Measurements from ENCODE around the gene MLLT3. TPM values are rescaled to one million over a fixed set of nuclear protein-coding genes. Genes with fewer than 3 reads are reported as not detected.

The MLLT3 gene
- total and polyA plus RNA-seq, 2 donors (not counting 3 experiments of a cell fraction or from before 2014, with no cell fraction given): 6.1 to 10.0 TPM

DNA sequence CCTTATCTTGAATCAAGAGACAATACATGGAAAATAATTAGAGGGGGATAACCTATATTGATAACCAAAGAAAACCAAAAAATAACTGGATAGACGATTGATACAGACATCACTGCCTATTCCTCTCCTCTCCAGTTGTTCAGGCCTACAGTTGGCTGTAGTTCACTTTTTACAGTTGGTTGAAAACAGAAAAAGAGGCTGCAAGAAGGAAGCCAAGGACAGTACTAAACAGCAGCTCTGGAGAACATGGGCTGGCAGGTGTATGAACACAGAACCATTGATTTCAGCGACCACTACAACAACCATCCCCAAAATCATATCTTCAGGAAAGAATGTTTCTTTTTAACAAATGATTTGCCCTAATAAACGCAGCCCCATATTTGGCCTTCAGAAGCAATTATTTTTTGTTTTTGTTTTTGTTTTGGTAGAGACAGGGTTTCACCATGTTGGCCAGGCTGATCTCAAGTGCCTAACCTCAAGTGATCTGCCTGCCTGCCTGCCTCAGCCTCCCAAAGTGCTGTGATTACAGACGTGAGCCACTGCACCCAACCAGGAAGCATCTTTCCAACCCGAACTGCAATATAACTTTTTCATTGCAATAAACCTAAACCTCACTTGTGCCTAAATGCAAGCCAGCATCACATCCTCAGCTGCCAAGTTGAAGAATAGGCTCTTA lies 64.3 kb downstream of the MLLT3 start:
- H3K9ac ChIP-seq (replicated peaks; ENCODE audit: extremely low read depth, insufficient read depth, low read length): no peak overlapping the region
- no peak overlapping the region for H3K4me3 ChIP-seq (replicated peaks in 1 of 3; ENCODE audit: insufficient read depth in 1 of 3, low read depth in 1 of 3, low read length in 3 of 3)
- no peak for FAIRE-seq
- H3K4me2 ChIP-seq (ENCODE audit: insufficient read depth, low read length): no peak overlapping the region
- no peaks in the 10 kb centered on the region for H3K9me1 ChIP-seq (replicated peaks; ENCODE audit: control insufficient read depth, extremely low read depth, insufficient read depth, low read length)
- no peak overlapping the region for H3K27ac ChIP-seq (ENCODE audit: insufficient read depth, low read depth, low read length)
- H3K4me1 ChIP-seq (ENCODE audit: control insufficient read depth, extremely low read depth, insufficient read depth, low read length): peaks cover 10% of the 10 kb centered on the region
- ChIA-PET POLR2A (no interaction called here), CTCF (interaction anchor here (0.9 to 1.5 kb wide), 3 partner anchors 9 to 21 kb away, joined by 3 to 4 read pairs (median 3); no protein-coding TSS in a partner anchor)
- H4K20me1 ChIP-seq (replicated peaks; ENCODE audit: control insufficient read depth, extremely low read depth, insufficient read depth, low read length): no peaks in the 10 kb centered on the region
- TF ChIP-seq, protein P1, sequence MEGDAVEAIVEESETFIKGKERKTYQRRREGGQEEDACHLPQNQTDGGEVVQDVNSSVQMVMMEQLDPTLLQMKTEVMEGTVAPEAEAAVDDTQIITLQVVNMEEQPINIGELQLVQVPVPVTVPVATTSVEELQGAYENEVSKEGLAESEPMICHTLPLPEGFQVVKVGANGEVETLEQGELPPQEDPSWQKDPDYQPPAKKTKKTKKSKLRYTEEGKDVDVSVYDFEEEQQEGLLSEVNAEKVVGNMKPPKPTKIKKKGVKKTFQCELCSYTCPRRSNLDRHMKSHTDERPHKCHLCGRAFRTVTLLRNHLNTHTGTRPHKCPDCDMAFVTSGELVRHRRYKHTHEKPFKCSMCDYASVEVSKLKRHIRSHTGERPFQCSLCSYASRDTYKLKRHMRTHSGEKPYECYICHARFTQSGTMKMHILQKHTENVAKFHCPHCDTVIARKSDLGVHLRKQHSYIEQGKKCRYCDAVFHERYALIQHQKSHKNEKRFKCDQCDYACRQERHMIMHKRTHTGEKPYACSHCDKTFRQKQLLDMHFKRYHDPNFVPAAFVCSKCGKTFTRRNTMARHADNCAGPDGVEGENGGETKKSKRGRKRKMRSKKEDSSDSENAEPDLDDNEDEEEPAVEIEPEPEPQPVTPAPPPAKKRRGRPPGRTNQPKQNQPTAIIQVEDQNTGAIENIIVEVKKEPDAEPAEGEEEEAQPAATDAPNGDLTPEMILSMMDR (IDR thresholded peaks at IDR 0.05; ENCODE audit: extremely low read depth in 1 of 2, insufficient read depth in 1 of 2, low read depth in 1 of 2, low read length in 2 of 2): no peak
- TF ChIP-seq MYC (IDR thresholded peaks at IDR 0.05; ENCODE audit: low read depth, low read length) (no peak), POLR2A (IDR thresholded peaks at IDR 0.05; ENCODE audit: low read depth, low read length) (no peak), EZH2 (IDR thresholded peaks at IDR 0.05; ENCODE audit: borderline replicate concordance, low read depth, low read length, severe bottlenecking) (no peak), POLR2AphosphoS5 (IDR thresholded peaks at IDR 0.05; ENCODE audit: insufficient read depth, low read depth, low read length) (no peak)
- BruUV-seq (replicated peaks): no TSS peak
- H3K9me3 ChIP-seq (replicated peaks; ENCODE audit: control insufficient read depth, insufficient read depth, low read length): no peaks in the 10 kb centered on the region
- no peaks in the 10 kb centered on the region for H3K36me3 ChIP-seq (ENCODE audit: control insufficient read depth in 2 of 2, extremely low read depth in 1 of 2, insufficient read depth in 2 of 2, low read length in 2 of 2)
- dilution Hi-C loops (cut with MboI; ENCODE audit: extremely low pct_ligation_motif_present, low sequenced_read_pairs) (no loop called here), intact Hi-C loops (cut with micrococcal nuclease) (no loop called here)
- DNase-seq (ENCODE audit: low read depth, low spot score): no peak
- H3K27me3 ChIP-seq (ENCODE audit: control insufficient read depth in 2 of 2, insufficient read depth in 2 of 2, low read length in 2 of 2): no peaks in the 10 kb centered on the region
- H3K79me2 ChIP-seq (ENCODE audit: control insufficient read depth, insufficient read depth, low read length): no peaks in the 10 kb centered on the region
- no peak overlapping the region for H2AFZ ChIP-seq (ENCODE audit: low read depth, low read length)

- dilution Hi-C loops (cut with MboI; ENCODE audit: extremely low pct_ligation_motif_present, low sequenced_read_pairs): no loop called here
- ChIA-PET POLR2A (no interaction called here), CTCF (no interaction called here)
- TF ChIP-seq, protein P1 (IDR thresholded peaks at IDR 0.05; ENCODE audit: extremely low read depth in 1 of 2, insufficient read depth in 1 of 2, low read depth in 1 of 2, low read length in 2 of 2): no peak
- TF ChIP-seq, protein P2, sequence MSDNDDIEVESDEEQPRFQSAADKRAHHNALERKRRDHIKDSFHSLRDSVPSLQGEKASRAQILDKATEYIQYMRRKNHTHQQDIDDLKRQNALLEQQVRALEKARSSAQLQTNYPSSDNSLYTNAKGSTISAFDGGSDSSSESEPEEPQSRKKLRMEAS (IDR thresholded peaks at IDR 0.05; ENCODE audit: insufficient read depth, insufficient read length): no peak
- TF ChIP-seq EZH2 (IDR thresholded peaks at IDR 0.05; ENCODE audit: borderline replicate concordance, low read depth, low read length, severe bottlenecking) (no peak), GATA2 (IDR thresholded peaks at IDR 0.05; ENCODE audit: insufficient read depth, insufficient read length, low read depth, low read length) (no peak)
- Histone ChIP-seq H3K9me3 (replicated peaks; ENCODE audit: control insufficient read depth, insufficient read depth, low read length) (no peaks in the 10 kb centered on the region), H3K27ac (ENCODE audit: insufficient read depth, low read depth, low read length) (no peak overlapping the region), H2AFZ (ENCODE audit: low read depth, low read length) (no peak overlapping the region), H3K27me3 (ENCODE audit: control insufficient read depth in 2 of 2, insufficient read depth in 2 of 2, low read length in 2 of 2) (no peaks in the 10 kb centered on the region), H3K9me1 (replicated peaks; ENCODE audit: control insufficient read depth, extremely low read depth, insufficient read depth, low read length) (no peaks in the 10 kb centered on the region), H3K9ac (replicated peaks; ENCODE audit: extremely low read depth, insufficient read depth, low read length) (no peak overlapping the region), H3K4me1 (ENCODE audit: control insufficient read depth, extremely low read depth, insufficient read depth, low read length) (peaks cover 10% of the 10 kb centered on the region), H3K4me3 (replicated peaks in 1 of 3; ENCODE audit: insufficient read depth in 1 of 3, low read depth in 1 of 3, low read length in 3 of 3) (no peak overlapping the region), H3K4me2 (ENCODE audit: insufficient read depth, low read length) (no peak overlapping the region), H3K36me3 (ENCODE audit: control insufficient read depth in 2 of 2, extremely low read depth in 1 of 2, insufficient read depth in 2 of 2, low read length in 2 of 2) (no peaks in the 10 kb centered on the region), H3K79me2 (ENCODE audit: control insufficient read depth, insufficient read depth, low read length) (no peaks in the 10 kb centered on the region), H4K20me1 (replicated peaks; ENCODE audit: control insufficient read depth, extremely low read depth, insufficient read depth, low read length) (no peaks in the 10 kb centered on the region)
- FAIRE-seq (no peak), DNase-seq (ENCODE audit: low read depth, low spot score) (no peak)
- intact Hi-C loops (cut with micrococcal nuclease): no loop called here
- no TSS peak for BruUV-seq (replicated peaks)
These were observed 65.0 kb downstream of the MLLT3 start for GRCh38 chr9:20557285-20557684.

Measured in endothelial cell of umbilical vein (primary cell).